Stimulated activated CD4-positive, alpha-beta T cell treated with anti-CD3 and anti-CD28 coated beads, Interleukin-15, amount 100 ng/mL, for 24 hours (primary cell): ENCODE results near the gene SPATA3.
A peak's percentile ranks its signal among the peaks of the same experiment; 100 is the strongest.

Experiments
- DNase-seq: peaks from one replicate; pipeline ENCODE4 v3.0.0-alpha.2; 2020

The SPATA3 gene

GRCh38 chr2:231051116-231051515 lies 55.2 kb downstream of the SPATA3 start:
- DNase-seq = no peak

GRCh38 chr2:231052494-231053451 lies 56.9 kb downstream of the SPATA3 start:
- peak; percentile 90 for DNase-seq

GRCh38 chr2:231053846-231054245 lies 57.9 kb downstream of the SPATA3 start:
- DNase-seq = no peak

- DNase-seq = peak; percentile 94
These were observed 60.8 kb downstream of the SPATA3 start, which contains the start of gene PSMD1 for GRCh38 chr2:231056453-231057416. PSMD1 (plus strand) TSS chr2:231056867; CDS start chr2:231057026, 159 bp downstream.

- no peak for DNase-seq
These were observed 61.7 kb downstream of the SPATA3 start for GRCh38 chr2:231057590-231057989.
